Left hindlimb (tissue), 1 donor: ENCODE measurements around the gene DUSP9.
"Not testable (repeated sequence)": the region's sequence is repeated elsewhere in the genome, so short reads cannot be mapped to it uniquely, and the experiment has no call there.

Experiments
- DNase-seq: peaks from one replicate; pipeline ENCODE4 v3.0.0-alpha.2; 2018

The DUSP9 gene

DNA sequence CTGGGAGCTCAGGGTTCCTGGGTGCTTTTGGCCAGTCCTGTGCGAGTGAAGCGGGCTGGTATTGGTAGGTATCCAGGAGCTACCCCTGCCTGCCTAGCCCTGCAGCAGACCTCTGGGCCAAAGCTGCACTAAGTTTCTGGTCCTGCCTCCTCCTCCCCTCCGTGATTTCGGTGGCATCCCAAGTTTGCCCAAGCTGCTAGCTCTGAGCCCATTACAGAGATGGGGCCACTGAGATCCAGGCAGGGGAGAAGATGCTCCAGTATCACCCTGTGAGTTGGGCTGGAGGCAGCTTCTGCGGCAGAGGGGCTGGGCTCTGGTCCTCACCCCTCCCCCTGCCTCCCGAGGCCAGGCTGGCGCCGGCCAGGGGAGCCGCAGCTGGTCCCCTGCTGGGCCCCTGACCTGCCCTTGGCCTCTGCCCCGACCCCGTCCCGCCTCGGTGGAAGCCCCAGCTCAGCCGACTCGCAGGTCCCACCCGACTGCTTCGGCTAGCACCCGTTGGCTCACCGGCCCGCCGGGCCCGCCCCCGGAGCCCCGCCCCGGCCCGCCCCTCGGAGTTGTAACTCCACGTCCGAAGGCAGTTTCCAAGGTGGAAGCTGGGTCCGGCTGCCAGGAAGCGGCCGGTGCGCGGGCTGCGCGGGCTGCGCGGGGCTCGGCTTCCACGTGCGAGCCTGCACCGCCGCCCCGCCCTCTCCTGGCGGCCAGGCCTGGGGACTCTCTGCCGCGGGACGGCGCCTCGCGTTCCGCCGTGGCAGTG is at the start of gene DUSP9:
Gene DUSP9, plus strand, starts transcription at position 584 of the 754 bp plus-strand sequence. CDS start 751 bp downstream, outside the sequence.
- DNase-seq, result no peak

GRCh38 chrX:153598541-153599191 is 48.3 kb upstream of the DUSP9 start, which contains the start of gene CCNQ:
Gene CCNQ, minus strand, starts transcription at chrX:153599139. Its CDS starts 66 bp downstream, at chrX:153599073.
- DNase-seq, result no peak

GRCh38 chrX:153599192-153600031 is 47.6 kb upstream of the DUSP9 start:
- DNase-seq, result peak; percentile 90

- DNase-seq, result no peak
Measured at GRCh38 chrX:153600032-153600373, 47.0 kb upstream of the DUSP9 start.

DNA sequence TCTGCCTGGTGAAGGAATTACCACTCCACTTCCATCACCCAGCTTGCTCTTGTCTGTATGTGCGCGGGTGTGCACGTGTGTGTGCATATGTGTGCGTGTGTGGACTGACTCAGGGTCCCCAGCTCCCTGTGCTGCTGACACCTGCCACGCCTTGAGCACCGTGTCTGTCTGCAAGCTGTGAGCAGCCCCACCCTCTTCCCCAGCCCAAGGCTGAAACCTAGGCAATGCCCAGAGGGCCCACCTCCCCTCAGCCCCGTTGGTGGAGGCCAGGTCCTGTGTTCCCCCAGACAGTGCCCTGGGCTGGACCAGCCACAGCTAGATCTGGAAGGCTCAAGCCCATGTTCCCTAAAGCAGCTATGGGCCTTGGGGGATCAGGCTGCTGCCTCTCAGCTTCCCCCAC is 46.1 kb upstream of the DUSP9 start:
- DNase-seq, result no peak

DNA sequence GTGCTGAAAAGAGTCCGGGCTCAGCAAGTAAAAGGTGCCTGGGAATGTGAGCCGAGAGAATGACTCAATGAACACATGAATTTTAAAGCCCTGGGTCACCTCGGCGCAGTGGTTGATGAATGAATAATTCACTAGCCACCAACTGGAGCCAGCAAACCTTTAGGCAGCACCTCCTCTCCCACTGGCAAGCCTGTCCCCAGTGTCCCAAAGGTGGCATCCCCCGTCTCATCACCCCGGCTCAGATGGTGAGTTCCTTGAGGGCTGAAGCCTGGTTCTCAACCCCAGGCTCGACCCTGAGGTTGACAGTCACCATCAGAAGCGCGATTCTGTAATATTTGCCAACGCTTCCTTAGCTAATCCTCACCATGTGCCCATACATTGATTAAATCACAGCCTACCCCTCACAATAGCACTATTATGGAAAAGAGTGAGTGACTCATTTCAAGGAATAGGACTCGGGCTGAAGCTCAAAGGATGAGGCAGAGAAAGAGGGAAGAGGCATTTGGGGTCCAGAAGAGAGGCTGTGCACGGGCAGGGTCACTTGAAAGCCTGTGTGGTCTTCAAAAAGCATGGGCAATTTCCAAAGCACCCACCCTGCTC is 45.4 kb upstream of the DUSP9 start:
- DNase-seq, result no peak

GRCh38 chrX:153602601-153603000 is 44.4 kb upstream of the DUSP9 start:
- no peak for DNase-seq

GRCh38 chrX:153603131-153603656 is 43.8 kb upstream of the DUSP9 start:
- no peak for DNase-seq

- not testable (repeated sequence) for DNase-seq
Measured at GRCh38 chrX:153604666-153605380, 42.2 kb upstream of the DUSP9 start.

DNA sequence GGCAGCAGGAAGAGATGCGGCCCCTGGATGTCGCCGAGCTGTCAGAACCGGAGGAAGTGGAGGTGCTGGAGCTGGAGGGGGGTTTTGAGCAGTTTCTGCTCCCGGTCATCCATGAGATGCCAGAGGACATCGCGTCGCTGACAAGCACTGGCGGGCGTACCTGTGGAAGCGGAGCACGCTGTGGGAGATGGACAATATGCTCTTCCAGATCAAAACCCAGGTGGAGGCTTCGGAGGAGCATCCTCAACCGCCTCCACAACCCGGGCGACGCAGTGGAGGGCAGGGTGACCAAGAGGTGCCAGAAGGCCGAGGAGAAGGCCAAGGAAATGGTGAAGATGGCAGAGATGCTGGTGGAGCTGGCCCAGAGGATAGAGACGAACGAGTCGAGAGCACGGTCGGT is 40.5 kb upstream of the DUSP9 start:
- no peak for DNase-seq

- no peak for DNase-seq
Measured at GRCh38 chrX:153608376-153608775, 38.6 kb upstream of the DUSP9 start.

GRCh38 chrX:153608806-153609205 is 38.2 kb upstream of the DUSP9 start:
- DNase-seq, result no peak

- peak; percentile 80 for DNase-seq
Measured at GRCh38 chrX:153609917-153610835, 36.8 kb upstream of the DUSP9 start.

DNA sequence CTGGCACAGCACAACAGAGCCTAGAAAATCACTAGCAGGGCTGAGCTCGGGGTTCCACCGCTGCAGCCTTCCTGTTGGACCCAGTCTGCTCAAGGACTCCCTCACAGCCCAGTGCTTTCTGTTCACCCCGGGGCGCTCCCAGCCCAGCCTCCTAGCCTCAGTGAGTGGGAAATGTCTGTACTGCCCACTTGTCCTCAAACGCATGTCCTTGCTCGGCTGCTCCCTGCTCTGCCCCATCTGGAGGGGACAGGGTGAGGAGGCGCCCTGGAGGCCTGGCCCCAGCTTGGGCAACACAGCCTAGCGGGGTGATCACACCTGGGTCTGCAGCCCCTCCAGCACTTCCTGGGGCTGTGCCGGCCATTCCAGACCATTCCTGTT is 36.2 kb upstream of the DUSP9 start:
- DNase-seq, result no peak

DNA sequence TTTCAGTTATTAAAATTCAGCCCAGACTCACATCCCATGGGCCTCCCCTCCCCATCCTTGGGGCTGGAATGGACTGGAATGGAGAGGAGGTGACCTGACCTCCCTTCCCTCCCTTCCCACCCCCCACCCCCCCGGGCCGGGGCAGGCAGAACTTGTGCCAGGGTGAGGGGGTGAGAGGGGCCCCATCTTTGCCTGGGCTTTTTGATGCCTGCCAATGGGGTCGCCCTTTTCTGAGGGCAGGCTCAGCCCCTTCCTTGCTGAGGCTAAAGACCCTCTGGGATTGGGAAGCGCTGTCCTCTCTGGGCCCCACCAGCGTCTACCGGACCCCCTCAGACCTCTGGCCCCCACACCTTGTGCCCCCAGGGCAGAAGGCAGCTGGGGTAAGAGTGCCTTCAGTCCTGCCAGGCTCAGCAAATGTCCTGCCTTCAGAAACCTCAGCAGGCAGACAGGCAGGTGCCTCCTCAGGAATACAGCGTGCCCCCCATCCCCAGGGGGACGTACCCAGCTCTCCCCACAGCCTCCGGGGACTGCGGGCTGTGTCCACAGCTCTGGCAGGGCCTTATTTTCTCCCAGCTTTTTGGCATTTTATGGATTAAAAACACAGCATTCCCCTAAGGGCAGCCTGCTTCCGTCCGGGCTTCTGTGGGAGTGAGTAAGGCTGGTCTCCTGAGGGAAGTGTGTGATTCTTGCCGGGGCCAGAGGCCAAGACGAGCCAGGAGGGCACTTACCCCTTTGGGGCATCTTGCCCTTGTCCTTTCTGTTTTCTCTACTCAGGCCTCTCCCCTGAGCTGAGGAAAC is 35.5 kb upstream of the DUSP9 start:
- DNase-seq, result no peak

GRCh38 chrX:153612413-153612812 is 34.6 kb upstream of the DUSP9 start:
- DNase-seq, result no peak

- DNase-seq, result no peak
Measured at GRCh38 chrX:153614818-153615217, 32.2 kb upstream of the DUSP9 start.

- no peak for DNase-seq
Measured at GRCh38 chrX:153620576-153620975, 26.4 kb upstream of the DUSP9 start.

DNA sequence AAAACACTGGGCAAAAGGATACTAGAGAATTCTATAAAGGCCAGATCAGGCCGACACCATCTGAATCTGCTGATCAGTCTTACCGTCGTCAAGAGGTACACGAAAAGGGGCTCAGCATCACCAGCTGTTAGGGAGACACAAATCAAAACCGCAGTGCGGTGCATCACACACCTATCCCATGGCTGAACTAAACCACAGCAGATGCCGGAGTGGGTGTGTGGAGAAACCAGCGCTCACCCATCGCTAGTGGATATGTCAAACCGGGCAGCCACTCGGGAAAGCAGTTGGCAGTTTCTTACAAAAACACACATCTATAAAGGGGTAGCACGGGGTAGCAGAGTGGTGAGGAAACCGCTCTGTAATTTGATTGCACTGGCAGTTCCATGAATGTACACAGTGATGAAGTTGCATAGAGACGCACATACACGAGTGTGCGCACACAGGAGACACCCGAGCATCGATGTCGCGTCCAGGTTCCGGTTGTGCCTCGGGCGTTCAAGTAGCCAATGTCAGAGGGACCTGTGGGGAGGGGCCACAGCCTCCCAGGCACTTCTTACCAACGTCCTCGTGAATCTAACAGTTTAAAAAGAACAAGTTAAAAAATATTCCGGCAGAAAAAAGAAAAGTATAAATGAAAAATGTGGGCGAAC is 24.9 kb upstream of the DUSP9 start:
- DNase-seq, result no peak
